IPS-15b (cell line): Measurements from ENCODE around the gene ATP6V0D1.

ENCODE experiments used
- H3K27me3 ChIP-seq: one replicate; pipeline ENCODE4 v1.6.1; 2013; ENCODE audit warnings: low read length; ENCODE audit not compliant: control insufficient read depth, insufficient read depth
- H3K36me3 ChIP-seq: one replicate; pipeline ENCODE4 v1.6.1; 2013; ENCODE audit warnings: low read length; ENCODE audit not compliant: control insufficient read depth, insufficient read depth
- H3K4me1 ChIP-seq: one replicate; pipeline ENCODE4 v1.6.1; 2013; ENCODE audit warnings: mild to moderate bottlenecking, low read length; ENCODE audit not compliant: control insufficient read depth, insufficient read depth
- H3K4me3 ChIP-seq: one replicate; pipeline ENCODE4 v1.5.1; 2013; ENCODE audit warnings: low read depth, low read length
- H3K9ac ChIP-seq: one replicate; pipeline ENCODE4 v1.6.1; 2013; ENCODE audit warnings: low read depth, mild to moderate bottlenecking, low read length
- H3K9me3 ChIP-seq: one replicate; pipeline ENCODE4 v1.6.1; 2013; ENCODE audit warnings: mild to moderate bottlenecking, low read length; ENCODE audit not compliant: control insufficient read depth, insufficient read depth

ATP6V0D1 gene

GRCh38 chr16:67470359-67470758 lies 10.6 kb downstream of the ATP6V0D1 start:
- Histone ChIP-seq H3K4me1 (peaks cover 2% of the 10 kb centered on the region), H3K9me3 (no peaks in the 10 kb centered on the region), H3K9ac (no peak overlapping the region), H3K36me3 (no peaks in the 10 kb centered on the region), H3K4me3 (no peak overlapping the region), H3K27me3 (no peaks in the 10 kb centered on the region)

DNA sequence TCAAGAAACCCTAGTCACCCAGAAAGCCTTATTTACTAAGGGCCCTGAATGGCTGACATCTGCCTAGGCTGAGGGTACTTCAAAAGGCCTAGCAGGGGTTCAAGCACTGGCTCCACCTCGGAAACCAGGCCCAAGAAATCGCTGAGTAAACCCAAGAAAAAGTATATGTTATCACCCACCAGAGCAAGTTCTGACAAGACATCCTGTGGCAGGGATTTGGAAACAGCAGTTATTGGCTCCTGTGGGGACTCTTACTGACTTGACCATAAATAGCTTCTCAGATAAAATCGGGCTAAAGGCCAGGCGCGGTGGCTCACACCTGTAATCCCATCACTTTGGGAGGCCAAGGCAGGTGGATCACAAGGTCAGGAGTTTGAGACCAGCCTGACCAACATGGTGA lies 12.2 kb downstream of the ATP6V0D1 start:
- no peaks in the 10 kb centered on the region for H3K36me3 ChIP-seq
- H3K9me3 ChIP-seq: no peaks in the 10 kb centered on the region
- peaks cover 2% of the 10 kb centered on the region for H3K4me1 ChIP-seq
- no peaks in the 10 kb centered on the region for H3K27me3 ChIP-seq
- H3K4me3 ChIP-seq: no peak overlapping the region
- no peak overlapping the region for H3K9ac ChIP-seq

- Histone ChIP-seq H3K36me3 (no peaks in the 10 kb centered on the region), H3K9me3 (no peaks in the 10 kb centered on the region), H3K9ac (no peak overlapping the region), H3K27me3 (no peaks in the 10 kb centered on the region), H3K4me1 (peaks cover 2% of the 10 kb centered on the region), H3K4me3 (no peak overlapping the region)
These were observed 14.4 kb downstream of the ATP6V0D1 start for GRCh38 chr16:67466581-67466980.

DNA sequence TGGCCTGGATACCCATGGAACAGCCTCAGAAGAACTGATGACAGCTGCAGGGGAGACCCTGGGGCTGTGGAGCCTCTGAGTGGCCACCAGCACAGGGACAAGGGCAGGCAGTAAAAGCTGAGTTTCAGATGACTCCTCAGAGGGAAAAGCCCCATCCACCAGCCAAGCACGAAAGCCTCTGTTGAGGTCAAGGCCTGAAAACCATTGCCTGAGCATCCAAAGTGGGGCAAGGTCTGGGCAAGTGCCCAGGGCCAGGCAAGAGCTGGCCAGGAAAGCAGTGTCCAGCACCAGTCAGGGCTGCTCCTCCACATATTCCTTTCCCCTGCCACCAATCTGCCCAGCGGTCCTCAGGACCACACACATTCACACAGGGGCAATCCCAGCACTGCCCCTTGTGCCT lies 16.4 kb downstream of the ATP6V0D1 start:
- Histone ChIP-seq H3K9ac (no peak overlapping the region), H3K4me1 (peaks cover 2% of the 10 kb centered on the region), H3K9me3 (no peaks in the 10 kb centered on the region), H3K36me3 (no peaks in the 10 kb centered on the region), H3K4me3 (no peak overlapping the region), H3K27me3 (no peaks in the 10 kb centered on the region)

DNA sequence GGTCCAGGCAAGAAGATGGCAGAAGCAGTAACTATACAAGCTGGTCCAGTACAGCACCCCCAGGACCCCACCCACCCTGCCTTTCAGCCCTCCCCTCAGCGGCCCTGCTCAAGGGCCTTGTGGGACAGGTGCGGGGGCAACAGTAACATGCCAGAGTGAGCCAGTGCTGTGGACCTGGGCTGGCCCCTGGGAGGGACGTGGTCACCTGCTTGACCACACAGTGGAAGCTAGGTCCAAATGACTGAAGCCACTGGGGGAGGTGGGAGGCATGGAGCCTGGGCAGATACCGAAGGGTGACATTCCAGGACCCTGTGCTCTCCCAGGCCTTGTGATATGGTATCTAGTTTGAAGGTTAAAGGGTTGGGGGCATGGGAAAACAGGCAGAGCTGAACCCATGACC lies 17.3 kb downstream of the ATP6V0D1 start:
- Histone ChIP-seq H3K9ac (no peak overlapping the region), H3K36me3 (no peaks in the 10 kb centered on the region), H3K27me3 (no peaks in the 10 kb centered on the region), H3K4me3 (no peak overlapping the region), H3K9me3 (no peaks in the 10 kb centered on the region), H3K4me1 (peaks cover 2% of the 10 kb centered on the region)

DNA sequence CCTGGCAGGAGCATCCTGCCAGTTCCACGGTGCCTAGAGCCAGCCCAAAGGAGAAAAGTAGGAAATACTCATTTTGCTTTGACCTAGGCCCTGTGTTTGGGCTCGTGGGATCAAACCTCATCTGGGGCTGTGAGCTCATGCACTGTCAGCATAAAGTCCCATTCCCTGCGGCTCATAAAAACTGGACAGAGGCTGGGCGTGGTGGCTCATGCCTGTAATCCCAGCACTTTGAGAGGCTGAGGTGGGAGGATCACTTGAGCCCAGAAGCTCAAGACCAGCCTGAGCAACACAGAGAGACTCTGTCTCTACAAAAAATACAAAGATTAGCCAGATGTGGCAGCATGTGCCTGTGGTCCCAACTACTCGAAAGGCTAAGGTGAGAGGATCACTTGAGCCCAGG lies 17.9 kb downstream of the ATP6V0D1 start:
- H3K9me3 ChIP-seq: no peaks in the 10 kb centered on the region
- no peak overlapping the region for H3K9ac ChIP-seq
- H3K27me3 ChIP-seq: no peaks in the 10 kb centered on the region
- peaks cover 2% of the 10 kb centered on the region for H3K4me1 ChIP-seq
- no peaks in the 10 kb centered on the region for H3K36me3 ChIP-seq
- H3K4me3 ChIP-seq: no peak overlapping the region

DNA sequence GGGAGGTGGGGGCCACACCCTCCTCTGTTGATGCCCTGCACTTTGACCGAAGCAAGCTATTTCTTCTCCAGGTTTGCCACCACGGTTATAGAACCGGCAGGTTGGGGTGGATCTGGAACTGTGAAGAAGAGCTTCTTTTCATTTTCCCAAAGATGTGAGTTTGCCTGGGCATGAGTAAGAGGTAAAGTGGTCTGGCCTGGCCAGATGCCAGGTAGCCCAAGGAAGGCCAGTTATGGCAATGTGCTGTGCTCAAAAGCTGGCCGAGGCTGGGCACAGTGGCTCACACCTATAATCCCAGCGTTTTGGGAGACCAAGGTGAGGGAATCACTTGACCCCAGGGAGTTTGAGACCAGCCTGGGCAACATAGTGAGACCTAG lies 18.7 kb downstream of the ATP6V0D1 start:
- Histone ChIP-seq H3K4me1 (peaks cover 2% of the 10 kb centered on the region), H3K27me3 (no peaks in the 10 kb centered on the region), H3K36me3 (no peaks in the 10 kb centered on the region), H3K9ac (no peak overlapping the region), H3K9me3 (no peaks in the 10 kb centered on the region), H3K4me3 (no peak overlapping the region)

- peaks cover 2% of the 10 kb centered on the region for H3K4me1 ChIP-seq
- H3K4me3 ChIP-seq: no peak overlapping the region
- H3K9me3 ChIP-seq: no peaks in the 10 kb centered on the region
- no peaks in the 10 kb centered on the region for H3K27me3 ChIP-seq
- H3K9ac ChIP-seq: no peak overlapping the region
- H3K36me3 ChIP-seq: no peaks in the 10 kb centered on the region
These were observed 19.2 kb downstream of the ATP6V0D1 start for GRCh38 chr16:67461600-67462278.

GRCh38 chr16:67460961-67461360 lies 20.0 kb downstream of the ATP6V0D1 start:
- Histone ChIP-seq H3K4me1 (peaks cover 2% of the 10 kb centered on the region), H3K36me3 (no peaks in the 10 kb centered on the region), H3K27me3 (no peaks in the 10 kb centered on the region), H3K9me3 (no peaks in the 10 kb centered on the region), H3K4me3 (no peak overlapping the region), H3K9ac (no peak overlapping the region)

GRCh38 chr16:67460168-67460567 lies 20.8 kb downstream of the ATP6V0D1 start:
- Histone ChIP-seq H3K4me1 (no peaks in the 10 kb centered on the region), H3K9me3 (no peaks in the 10 kb centered on the region), H3K9ac (no peak overlapping the region), H3K27me3 (no peaks in the 10 kb centered on the region), H3K4me3 (no peak overlapping the region), H3K36me3 (no peaks in the 10 kb centered on the region)

DNA sequence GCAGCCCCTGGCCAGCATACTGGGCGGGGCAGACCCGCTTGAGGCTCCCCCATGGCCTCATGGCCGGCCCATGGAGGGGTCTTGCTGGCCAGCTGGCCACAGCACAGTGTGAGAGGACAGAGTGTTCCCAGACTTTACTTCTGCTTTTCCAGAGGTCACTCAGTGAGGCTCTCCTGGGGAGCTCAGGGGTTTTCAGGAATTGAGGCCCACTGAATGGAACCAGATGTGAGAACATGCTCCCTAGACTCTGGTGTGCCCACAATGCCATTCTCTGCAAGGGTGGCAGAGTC lies 21.2 kb downstream of the ATP6V0D1 start:
- Histone ChIP-seq H3K9ac (no peak overlapping the region), H3K9me3 (no peaks in the 10 kb centered on the region), H3K36me3 (no peaks in the 10 kb centered on the region), H3K4me3 (no peak overlapping the region), H3K4me1 (no peaks in the 10 kb centered on the region), H3K27me3 (no peaks in the 10 kb centered on the region)

DNA sequence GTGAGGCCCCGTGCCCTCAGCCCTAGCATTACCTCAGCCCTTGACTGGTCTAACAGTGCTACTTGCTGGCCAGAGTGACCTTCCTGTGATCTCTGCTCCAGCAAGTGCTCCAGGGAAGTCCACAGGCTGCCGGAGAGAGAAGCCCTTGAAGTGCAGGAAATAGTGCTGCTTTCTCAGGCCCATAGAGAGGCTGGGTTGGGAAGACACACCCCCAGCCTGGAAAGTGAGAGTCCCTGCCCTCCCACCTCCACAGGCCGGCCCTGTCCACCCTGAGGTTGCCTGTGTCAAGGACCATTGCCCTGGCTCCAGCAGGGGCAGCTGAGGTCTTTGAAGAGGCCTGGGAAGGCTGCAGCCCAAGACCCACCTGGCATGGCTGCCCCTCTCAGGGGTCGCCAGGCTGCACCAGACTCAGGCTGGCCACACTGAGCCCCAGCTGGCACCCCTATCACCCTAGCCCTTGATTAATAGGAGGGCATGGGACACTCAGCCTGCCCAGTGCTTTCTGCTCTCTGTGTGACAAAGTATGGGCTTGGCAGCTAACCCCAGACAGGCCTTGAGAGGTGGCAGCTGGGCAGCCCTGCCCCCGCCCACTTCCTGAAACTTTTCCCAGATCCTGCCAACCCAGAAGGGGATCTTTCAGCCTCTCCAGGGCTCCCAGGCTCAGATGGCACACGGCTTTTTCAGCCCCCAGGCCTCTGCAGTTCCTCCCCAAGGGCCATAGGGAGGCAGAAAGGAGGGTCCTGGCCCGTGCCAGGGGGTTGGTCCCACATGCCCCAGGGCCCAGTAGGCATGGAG lies 21.7 kb downstream of the ATP6V0D1 start:
- no peaks in the 10 kb centered on the region for H3K36me3 ChIP-seq
- H3K4me1 ChIP-seq: no peaks in the 10 kb centered on the region
- H3K9me3 ChIP-seq: no peaks in the 10 kb centered on the region
- H3K27me3 ChIP-seq: no peaks in the 10 kb centered on the region
- no peak overlapping the region for H3K4me3 ChIP-seq
- H3K9ac ChIP-seq: no peak overlapping the region
